Stimulated activated CD4-positive, alpha-beta T cell treated with anti-CD3 and anti-CD28 coated beads, Interleukin-4, amount 100 ng/mL, for 1 hour (primary cell): Measurements from ENCODE around the gene LINGO3.

Experiments used
- DNase-seq: peaks from one replicate; pipeline ENCODE4 v3.0.0-alpha.2; 2020

The LINGO3 gene

DNA sequence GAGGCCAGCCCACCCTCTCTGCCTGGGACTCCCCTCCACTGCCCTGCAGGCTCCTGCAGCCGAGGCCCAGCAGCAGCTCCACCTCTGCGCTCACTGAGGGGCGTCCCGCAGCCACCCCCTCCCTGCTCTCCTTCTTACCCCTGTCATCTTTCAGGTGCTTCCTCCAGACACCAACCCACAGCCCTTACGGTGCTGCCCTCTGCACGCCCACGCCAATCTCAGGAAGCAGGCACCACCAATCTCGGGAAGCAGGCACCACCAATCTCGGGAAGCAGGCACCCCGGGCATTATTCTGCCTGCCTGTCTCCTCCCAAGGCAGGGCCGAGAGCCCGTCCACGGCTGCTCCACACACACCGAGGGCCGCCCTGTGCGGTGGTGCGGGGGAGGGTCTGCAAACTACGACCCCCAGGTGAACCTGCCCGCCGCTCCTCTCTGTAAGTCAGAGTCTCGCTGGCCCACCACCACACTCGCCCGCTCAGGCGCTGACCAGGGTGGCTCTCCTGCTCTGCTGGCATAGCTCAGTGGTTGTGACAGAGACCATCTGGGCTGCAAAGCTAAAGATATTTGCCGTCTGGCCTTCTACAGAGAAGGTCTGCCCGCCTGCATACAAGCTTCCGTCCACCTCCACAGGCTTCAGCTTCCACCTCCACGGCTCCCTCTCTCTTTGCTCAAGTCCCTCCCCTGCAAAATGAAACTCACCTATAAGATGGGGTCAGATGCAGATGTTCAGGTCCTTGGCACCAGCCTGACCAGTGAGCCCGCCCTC is 17.5 kb upstream of the LINGO3 start:
- no peak for DNase-seq

DNA sequence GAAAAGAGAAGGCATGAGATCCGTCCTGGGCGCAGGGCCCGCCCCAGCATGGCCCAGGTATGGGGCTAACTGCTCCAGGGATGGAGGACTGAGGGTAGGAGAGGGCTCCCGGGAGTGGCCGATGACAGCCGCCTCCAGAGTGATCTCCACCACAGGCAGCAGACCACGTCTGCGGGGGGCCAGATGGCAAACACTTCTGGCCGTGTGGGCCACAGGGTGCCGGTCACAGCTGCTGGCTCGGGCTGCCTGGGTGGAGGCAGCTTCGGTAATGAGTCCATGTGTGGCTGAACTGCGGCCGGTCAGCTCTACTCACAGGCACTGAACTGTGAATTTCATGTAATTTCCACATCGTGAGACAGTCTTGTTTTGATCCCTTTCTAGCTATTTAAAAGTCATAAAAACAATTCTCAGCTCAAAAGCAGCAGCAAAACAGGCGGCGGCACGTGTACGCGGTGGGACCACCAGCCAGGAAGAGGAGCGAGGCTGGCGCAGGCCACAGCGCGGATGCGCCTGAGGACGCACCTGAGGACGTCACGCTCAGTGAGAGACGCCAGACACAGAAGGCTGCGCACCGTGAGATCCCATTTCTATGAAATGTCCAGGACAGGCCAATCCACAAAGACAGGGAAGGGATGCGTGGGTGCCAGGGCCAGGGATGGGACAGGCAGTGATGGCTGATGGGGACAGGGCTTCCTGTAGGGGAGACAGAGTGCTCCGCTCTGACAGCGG is 16.4 kb upstream of the LINGO3 start:
- no peak for DNase-seq

DNA sequence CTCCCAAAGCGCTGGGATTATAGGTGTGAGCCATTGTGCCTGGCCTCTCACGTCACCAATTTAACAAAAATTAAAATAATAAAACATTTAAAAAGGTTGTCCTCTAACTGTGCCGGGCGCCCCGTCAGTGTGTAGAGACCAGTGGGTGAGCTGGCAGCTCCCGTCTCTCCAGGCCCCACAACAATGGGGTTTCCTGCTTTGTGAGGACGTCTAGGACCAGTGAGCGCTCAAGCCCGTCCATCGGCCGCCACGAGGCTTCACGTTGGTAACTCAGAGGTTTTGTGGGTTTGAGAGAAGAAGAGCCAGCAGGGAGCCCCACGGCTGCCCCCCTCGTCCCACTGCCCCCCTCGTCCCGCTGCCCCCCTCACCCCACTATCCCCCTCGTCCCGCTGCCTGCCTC is 15.8 kb upstream of the LINGO3 start:
- DNase-seq, result no peak

DNA sequence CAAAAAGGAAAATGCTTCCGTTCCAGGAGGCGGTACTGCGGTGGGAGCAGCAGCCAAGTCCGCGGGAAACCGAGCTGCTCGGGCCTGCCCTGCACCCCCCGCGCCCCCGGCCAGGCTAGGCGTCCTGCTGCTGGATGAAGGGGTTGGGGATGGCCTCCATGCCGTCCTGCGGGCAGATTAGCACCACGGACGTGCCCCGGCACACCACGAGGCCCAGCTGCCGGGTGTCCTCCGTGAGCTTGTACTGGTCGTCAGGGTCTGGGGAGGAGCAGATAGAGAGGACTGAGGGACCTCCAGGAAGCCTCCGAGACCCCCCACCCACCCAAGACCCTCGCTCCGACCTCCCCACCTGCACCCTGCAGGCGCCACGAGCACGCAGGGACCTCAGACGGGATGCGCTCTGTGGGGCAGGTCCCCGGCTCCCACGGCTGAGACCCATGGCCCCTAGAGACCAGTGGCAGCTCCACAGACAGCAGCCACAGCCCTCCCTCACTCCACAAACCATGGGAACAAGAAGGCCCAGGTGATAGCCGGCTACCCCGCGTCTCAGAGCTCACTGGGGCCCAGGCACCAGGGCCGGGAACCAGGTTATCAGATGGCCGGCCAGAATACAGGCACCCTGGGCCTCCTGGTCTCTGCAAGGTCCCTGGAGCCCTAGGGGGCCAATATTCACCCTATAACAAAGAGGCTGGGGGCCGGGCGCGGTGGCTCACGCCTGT is 13.8 kb upstream of the LINGO3 start:
- no peak for DNase-seq

DNA sequence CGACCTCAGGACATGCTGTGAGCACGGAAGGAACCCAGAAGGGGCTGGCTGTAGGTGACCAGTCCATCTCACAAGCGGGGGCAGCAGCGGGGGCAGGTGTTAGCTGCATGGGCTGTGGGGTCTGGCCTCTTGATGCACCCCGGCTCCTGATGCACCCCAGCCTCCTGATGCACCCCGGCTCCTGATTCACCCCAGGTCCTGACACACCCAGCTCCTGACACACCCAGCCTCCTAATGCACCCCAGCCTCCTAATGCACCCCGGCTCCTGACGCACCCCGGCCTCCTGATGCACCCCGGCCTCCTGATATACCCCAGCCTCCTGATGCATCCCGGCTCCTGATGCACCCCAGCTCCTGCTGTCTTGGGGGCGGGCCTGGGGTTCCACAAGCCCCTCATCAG is 13.0 kb upstream of the LINGO3 start:
- DNase-seq, result no peak

DNA sequence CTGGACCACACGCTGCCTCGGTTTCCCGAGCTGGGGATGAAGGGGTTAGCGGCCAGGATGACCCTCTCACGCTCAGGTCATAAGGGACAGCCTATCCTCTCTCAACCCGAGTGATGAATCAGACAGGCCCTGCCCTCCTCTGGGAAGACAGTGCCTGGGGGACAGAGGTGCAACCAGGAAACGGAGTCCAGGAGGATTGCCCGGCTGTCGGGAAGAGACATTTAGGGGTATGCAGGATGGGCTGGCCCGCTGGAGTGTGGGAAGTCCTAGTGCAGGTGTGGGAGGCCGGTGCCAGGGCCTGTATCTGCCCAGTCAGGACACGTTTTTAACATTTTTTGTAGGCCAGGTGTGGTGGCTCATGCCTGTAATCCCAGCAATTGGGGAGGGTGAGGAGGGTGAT is 12.1 kb upstream of the LINGO3 start:
- no peak for DNase-seq

DNA sequence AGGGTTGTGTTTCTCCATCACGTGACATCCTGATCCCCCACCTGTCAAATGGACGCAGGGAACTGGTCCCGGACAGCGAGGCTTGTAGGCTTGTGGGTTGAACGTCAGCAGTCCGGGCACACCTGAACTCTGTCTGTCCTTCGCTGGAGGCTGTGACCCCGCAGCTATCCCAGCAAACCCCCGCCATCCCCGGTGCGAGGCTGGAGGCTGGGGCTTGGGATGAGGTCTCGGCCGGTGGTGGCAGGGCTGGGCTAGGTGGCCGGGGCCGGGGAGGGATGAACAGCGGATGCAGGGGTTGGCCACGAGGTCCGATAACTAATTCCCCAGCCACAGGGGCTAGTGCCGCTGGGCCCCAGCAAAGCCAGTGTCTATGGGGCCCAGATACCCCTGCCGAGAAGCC is 11.6 kb upstream of the LINGO3 start:
- DNase-seq, result no peak

DNA sequence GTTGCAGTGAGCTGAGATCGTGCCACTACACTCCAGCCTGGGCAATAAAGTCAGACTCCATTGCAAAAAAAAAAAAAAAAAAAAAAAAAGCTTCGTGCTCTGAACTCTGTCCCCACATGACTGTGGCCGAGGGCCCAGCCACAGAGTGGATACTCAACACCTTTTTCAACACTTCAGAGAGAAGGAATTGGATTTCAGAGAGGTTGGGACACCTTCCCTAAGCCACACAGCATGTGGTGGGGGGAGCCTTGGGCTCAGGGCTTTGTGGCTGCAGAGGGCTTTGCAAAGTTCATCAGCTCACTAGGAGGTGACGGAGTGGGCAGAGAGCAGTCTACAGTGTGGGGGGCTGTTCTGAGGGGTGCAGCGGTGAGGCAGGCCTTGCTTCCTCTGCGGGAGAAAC is 11.0 kb upstream of the LINGO3 start:
- DNase-seq, result no peak

DNA sequence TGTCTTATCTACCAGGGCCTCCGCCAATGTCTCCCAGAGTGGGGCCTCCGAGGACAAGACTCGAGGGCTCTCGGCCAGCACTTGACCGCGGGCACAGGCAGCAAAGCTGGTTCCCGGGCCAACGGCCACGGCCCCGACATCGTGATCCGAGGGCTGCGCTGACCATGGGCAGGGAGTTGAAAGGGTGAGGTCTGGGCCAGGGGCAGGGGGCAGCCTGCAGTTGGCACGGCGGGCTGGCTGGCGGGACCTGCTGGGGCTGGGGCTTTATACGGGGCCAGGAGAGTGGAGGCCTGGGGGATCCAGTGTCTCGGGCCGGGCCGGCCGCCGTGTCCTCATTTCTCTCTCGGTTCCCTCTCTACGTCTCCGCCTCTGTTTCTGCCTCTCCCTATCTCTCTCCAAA is 9.8 kb upstream of the LINGO3 start:
- DNase-seq, result no peak

DNA sequence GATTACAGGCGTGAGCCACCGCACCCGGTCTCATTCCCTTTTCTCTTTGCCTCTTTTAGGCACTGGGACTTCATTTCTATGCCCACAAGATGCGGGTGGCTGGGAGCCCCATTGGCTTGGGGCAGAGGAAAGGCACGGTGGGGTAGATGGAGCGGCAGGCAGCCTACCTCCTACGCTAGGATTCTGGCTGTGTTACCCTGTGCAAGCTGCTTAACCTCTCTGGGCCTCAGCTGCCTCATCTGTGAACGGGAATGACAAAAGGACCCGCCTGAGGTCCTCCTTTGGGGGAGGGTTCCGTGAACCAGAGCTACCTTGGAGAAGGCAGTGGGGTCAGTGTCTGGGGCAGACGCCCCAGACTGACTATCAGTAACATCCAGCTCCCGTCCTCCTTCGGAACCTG is 9.3 kb upstream of the LINGO3 start:
- no peak for DNase-seq

DNA sequence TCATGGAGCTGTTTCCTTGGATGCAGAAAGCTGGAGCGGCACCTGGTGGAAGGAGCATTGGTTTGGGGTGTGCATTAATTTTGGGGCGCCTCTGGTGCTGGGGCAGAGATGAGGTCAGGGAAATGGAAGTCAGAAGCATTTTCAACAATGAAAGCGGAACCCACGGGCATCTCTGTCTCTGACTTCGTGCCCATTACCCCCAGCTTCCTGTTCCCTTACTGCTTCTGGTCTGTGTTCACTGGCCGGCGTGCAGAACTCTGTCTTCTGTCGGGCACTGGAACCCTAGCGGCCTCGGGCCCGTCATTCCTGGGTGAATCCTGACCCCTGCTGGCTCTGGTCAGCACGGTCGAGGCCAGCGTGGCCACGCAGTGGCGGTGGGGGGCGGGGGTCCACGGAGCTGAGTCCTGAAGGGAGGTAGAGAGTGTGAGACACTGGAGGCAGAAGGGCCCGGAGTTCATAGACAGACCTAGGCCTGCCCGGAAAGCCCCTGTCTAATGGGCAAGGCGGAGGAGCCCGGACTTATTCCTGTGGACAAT is 7.9 kb upstream of the LINGO3 start:
- no peak for DNase-seq

DNA sequence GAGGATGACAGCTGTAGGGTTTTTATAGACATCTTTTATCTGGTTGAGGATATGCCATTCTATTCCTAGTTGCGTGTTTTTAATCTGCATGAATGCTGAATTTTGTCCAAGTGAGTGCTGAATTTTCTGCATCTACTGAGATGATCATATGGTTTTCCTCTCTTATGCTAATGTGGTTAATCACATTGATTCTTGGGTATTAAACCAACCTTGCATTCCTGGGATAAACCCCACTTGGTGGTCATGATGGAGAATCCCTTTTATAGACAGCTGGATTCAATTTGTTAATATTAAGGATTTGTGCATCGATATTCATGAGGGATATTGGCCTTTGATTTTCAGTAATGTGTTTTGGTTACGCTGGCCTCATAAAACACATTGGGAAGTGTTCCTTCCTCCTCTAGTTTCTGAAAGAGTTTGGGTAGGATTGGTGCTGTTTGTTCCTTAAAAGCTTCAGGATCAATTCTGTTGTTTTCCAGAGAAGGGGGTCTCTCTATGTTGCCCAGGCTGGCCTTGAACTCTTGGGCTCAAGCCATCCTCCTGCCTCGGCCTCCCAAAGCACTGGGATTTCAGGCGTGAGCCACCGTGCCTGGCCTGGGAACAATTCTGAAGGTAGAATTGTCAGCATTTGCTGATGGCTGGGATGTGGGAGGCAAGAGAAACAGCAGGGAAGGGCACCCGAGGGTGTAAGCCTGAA is 7.3 kb upstream of the LINGO3 start:
- no peak for DNase-seq

DNA sequence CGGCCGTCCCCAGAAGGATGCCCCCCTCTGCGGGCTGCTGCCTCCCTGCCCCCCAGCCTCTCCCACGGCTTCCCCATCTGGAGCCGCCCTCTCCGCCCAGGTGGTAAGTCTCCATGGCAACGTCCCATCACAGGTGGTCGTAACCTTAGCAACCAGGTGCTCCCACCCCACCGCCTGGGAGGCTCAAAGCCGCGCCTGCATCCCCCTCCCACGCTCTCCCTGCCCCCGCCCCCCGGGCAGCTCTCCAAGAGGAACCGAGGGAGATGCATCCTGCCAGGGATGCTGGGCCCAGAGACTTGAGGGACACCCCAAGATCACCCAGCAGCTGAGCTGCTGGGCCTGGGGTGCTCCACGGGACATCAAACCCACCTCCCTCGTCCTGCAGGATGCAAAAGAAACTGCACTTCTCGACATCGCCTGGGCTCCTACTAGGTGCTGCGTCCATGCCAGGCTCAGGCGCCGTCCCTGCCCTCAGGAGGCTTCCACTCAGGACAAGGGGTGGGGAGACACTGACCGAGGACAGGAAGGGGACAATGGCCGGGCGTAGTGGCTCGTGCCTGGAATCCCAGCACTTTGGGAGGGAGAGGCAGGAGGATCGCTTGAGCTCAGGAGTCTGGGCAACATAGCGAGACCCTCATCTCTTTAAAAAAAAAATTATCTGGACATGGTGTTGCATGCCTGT is 5.0 kb upstream of the LINGO3 start:
- DNase-seq, result no peak

DNA sequence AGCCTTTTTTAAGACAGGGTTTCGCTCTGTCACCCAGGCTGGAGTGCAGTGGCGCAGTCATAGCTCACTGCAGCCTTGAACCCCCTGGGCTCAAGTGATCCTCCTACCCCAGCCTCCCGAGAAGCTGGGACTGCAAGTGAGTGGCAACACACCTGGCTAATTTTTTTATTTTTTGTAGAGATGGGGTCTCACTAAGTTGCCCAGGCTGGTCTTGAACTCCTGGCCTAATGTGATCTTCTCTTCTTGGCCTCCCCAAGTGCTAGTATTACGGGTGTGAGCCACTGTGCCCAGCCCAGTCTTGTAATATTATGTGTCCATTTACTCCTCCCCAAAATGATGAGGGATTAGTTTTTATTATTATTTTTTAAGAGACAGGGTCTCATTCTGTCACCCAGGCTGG is 3.1 kb upstream of the LINGO3 start:
- DNase-seq, result no peak

DNA sequence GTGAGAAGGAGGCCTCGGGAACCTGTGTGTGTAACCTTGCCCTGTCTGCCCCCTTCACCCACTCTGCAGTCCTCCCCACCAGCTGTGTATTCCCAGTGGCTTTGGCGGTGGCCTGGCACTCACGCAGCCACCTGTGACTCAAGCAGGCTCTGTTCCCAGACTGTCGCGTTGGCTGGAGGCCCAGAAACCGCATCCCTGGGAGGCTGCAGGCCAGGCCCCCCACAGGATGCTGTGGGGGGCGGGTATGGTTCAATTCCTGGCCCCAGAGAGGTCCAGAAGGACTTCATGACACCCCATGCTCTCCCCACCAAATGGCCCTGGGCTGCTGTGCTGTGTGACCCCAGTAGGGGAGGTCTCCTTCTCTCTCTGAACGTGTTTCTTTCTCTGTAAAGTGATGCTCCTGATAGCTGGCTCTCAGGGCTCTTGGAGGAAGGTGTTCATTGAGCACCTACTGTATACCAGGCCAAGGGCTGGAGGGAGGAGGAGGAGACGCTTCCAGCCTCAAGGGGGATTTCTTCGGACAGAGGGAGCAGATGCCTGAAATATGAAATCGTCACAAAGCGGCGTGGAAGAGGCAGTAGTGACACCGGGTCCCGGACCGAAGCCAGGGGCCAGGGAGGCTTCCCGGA is 1.9 kb upstream of the LINGO3 start:
- no peak for DNase-seq

DNA sequence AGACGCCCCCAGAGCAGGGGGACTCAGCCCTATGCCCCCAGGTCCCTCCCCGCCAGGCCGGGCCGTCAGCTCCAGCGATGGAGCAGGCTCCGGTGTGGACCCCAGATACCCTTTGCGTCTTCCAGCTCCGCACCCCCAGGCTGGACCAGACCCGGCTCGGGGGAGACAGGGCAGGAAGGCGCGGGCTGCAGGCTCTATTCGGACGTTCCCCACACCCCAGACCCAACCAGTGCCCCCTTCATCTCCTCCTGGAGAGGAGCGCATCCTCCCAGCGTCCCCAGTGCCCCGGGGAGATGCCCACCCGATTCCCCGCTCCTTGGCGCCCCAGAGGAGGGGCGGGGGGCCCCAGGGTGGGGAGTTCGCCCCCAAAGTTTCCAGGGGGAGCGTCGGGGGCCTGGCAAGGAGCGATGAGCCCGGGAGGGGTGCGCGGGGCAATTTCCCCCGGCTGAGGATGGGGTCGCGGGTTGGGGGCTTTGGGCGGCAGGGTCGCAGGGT is 389 bp downstream of the LINGO3 start:
- DNase-seq, result no peak

DNA sequence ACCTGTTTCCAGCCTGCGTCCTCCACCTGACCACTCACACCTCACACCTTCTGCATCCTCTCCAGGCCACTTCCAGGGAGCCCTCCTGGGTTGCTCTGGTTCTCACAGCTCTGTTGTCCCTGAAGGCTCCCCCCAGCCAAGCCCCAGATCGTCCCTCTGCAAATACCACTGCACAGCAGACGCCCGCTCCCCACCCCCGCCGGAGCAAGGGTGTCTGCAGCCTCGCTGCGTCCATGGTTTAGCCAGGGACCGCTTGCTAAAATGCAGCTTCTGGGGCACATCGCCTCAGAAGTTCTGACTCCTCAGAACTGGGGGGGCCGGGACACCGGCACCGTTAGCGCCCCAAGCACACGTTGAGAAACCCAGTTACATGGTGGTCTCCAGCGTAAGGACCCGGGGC is 983 bp downstream of the LINGO3 start:
- DNase-seq, result no peak

DNA sequence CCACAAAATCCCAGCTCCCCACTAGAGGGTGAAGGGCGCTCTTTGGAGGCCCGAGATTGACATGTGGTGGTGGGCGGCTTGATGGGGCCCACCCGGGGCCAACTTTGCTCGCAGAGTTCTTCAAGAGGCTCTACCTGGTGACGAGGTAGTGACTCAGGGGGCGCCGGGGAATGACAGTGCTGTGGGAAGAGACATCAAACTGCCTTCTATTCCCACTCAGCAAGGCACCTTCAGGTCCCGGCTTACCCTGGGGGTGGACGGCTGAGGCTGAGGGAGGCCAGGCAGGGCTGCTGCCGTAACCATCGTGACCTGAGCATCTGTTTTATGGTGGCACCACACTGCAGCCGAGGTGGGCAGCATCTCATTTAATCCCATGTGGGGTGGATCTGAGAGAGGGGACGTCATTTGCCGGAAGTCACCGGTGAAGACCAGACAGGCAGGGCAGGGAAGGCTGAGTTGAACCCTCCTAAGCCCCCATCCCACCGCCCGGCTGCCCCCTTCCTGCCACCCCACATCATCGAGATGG is 1.6 kb downstream of the LINGO3 start:
- no peak for DNase-seq

DNA sequence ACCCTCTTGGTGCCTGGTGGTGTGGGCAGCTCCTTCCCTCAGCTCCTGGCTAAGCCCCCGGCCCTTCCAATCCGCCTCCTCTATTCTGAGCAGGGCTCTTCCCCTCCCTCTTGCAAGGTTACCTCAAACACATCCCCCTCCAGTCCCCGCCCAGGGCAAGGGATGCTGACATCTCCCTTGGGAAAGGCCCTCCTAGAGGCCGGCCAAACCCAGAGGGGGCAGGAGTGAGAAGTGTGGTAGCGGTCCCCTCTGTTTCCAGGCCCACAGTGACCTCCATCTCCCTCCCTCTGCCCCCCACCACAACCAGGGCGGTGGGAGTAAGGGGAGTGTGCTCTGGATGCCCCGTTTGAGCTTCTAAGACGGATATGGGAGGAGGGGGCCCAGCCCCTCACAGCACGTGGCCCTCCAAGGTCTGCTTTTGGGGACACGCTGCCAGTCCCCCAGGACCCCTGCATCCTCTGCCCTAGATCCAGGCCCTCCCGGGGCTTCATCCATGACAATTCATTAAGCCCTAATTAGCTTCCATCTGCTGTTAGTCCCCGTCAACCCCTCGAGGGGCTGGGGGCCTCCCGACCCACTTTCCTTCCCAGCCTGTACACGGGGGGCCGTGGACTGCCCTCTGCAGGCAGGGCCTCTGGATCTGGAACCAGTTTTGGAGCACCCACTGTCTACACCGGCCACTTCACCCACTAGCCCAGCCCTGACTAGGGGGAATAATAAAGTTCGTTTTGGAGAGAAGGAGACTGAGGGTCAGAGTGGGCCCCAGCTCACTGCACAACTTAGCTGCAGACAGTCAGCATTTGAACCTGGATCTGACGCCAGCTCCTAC is 2.3 kb downstream of the LINGO3 start:
- DNase-seq, result no peak

DNA sequence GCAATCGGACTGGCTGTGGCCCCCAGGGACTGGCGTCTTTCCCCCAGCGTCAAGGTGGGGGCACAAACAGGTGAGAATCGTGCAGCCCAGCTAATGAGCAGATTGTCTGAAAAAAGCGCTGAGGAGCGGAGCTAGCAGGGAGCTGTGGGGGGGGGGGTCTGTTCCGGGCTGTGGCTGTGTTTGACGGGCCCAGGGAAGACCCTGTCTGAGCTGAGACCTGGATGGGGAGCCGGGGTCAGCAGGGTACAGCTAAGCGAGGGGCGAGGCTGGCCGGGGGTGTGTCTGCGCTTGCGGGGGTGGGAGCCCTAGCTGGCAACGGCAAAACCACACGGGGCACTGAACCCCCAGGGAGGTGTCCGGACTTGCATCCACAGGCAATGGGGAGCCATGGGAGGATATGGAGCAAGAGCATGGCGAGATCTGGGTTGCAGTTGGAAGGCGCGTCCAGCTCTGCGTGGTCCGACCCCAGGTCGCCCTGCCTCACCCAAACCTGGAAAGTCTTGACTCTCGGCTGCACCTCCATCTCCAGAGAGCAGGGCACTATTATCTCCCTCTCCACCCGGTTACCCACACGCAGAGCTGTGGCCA is 4.6 kb downstream of the LINGO3 start:
- DNase-seq, result no peak
